Dermis blood vessel endothelial cell (primary cell): Measurements from ENCODE around the gene KLF11. TPM values are rescaled to one million over a fixed set of nuclear protein-coding genes. Genes with fewer than 3 reads are reported as not detected.

ENCODE experiments used
- DNase-seq: peaks from one replicate; pipeline ENCODE4 v3.0.0; 2010
- total RNA-seq: library from RNA; depleted of rRNA; stranded (reverse); fragments of >200 nt; gene quantifications from 2 replicates; pipeline ENCODE4 v1.2.3, GENCODE V29; 2014

Gene KLF11
- total RNA-seq, 1 donor from 2014 or later = 11.6 TPM

GRCh38 chr2:10043906-10044601 is 704 bp downstream of the KLF11 start:
- DNase-seq = peak; percentile 96

GRCh38 chr2:10045561-10046355 is 2.4 kb downstream of the KLF11 start:
- no peak for DNase-seq

GRCh38 chr2:10046931-10047330 is 3.6 kb downstream of the KLF11 start:
- DNase-seq = no peak

GRCh38 chr2:10047616-10048500 is 4.5 kb downstream of the KLF11 start:
- no peak for DNase-seq

- peak; percentile 78 for DNase-seq
Measured at GRCh38 chr2:10048501-10049171, 5.3 kb downstream of the KLF11 start.

GRCh38 chr2:10052216-10052615 is 8.9 kb downstream of the KLF11 start:
- no peak for DNase-seq

- no peak for DNase-seq
Measured at GRCh38 chr2:10053351-10053750, 10.0 kb downstream of the KLF11 start.

GRCh38 chr2:10054424-10054823 is 11.1 kb downstream of the KLF11 start:
- DNase-seq = no peak

- DNase-seq = no peak
Measured at GRCh38 chr2:10054976-10055375, 11.6 kb downstream of the KLF11 start.

- DNase-seq = no peak
Measured at GRCh38 chr2:10056439-10056838, 13.1 kb downstream of the KLF11 start.

GRCh38 chr2:10057231-10058107 is 14.1 kb downstream of the KLF11 start:
- peak; percentile 20 for DNase-seq

- DNase-seq = no peak
Measured at GRCh38 chr2:10058251-10059015, 15.1 kb downstream of the KLF11 start.

- DNase-seq = no peak
Measured at GRCh38 chr2:10059016-10059351, 15.6 kb downstream of the KLF11 start.

GRCh38 chr2:10059552-10060335 is 16.4 kb downstream of the KLF11 start:
- DNase-seq = no peak

GRCh38 chr2:10061221-10061925 is 18.0 kb downstream of the KLF11 start:
- no peak for DNase-seq

GRCh38 chr2:10062931-10063365 is 19.6 kb downstream of the KLF11 start:
- DNase-seq = no peak

- no peak for DNase-seq
Measured at GRCh38 chr2:10063566-10063965, 20.2 kb downstream of the KLF11 start.

GRCh38 chr2:10064932-10065772 is 21.8 kb downstream of the KLF11 start:
- DNase-seq = no peak

GRCh38 chr2:10065773-10066055 is 22.4 kb downstream of the KLF11 start:
- DNase-seq = no peak
